Inflammatory macrophage treated with lipopolysaccharide for 1 hour (primary cell): ENCODE measurements around the gene TGIF1.

Experiments
- DNase-seq, 2 donors: peaks; one replicate each; pipeline ENCODE4 v3.0.0-alpha.2; 2020 to 2022

The TGIF1 gene

DNA sequence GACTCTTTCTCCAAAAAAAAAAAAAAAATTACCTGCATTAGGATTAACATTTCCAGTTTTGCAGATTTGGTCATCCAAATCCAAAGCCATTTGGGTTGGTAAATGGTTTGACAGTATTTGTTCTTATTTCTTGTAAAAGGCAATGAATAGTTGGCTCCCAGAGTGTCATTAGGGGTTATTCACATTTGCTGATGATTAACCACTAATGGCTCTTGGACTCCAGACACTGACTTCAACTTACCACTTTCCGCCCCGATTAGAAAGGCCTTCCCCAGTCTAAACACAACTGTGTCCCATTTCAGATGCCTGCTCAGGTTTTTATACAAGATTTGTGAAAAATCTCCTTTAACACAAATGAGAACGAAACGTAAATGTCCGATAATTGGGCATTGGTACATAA lies 9.6 kb upstream of the TGIF1 start:
- DNase-seq, result no peak

DNA sequence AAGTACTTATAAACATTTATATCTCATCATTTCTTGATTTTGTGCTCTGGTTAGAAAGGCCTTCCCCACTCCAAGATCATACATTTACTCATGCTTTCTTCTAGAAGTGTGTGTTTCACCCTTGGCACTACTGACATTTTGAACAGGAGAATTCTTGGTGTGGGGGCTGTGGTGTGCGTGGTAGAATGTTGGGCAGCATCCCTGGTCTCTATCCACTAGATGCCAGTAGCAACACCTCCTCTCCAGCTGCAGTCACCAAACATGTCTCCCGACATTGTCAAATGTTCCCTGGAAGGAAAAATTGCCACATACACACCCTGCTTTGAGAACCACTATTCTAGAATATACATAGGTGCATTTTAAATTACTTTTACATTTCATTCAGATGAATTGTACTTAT lies 8.7 kb upstream of the TGIF1 start:
- DNase-seq, result peak in 1 of 2 donors; percentile 33

GRCh38 chr18:3442919-3443318 lies 7.1 kb upstream of the TGIF1 start:
- DNase-seq, result no peak

DNA sequence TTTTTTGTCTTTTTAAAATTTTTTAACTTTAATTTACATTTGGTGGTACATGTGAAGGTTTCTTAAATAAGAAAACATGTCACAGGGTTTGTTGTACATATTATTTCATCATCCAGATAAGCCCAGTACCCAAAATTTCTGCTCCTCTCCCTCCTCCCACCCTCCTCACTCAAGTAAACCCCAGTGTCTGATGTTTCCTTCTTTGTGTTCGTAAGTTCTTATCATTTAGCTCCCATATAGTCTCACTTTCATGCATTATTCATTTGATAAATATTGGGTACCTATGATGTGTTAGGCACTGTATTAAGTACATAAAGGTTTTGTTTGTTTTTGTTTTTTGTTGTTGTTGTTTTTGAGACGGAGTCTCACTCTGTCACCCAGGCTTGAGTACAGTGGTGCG lies 5.7 kb upstream of the TGIF1 start:
- no peak for DNase-seq

DNA sequence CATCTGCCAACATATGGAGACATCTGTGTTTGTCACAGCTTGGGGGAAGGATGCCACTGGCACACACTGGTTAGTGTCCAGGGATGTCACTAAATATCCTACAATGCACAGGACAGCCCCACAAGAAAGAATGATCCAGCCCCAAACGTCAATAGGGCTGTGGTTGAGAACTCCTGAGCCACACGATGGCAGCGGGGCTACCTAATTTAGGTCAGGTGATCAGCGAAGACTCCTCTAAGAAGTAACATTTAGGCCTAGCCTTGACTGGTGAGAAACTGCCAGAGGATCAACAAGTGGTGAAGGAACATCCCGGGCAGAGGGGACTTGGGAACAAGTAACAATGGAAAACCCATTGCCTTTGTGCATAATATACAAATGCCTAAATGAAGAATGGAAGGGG lies 5.0 kb upstream of the TGIF1 start:
- no peak for DNase-seq

DNA sequence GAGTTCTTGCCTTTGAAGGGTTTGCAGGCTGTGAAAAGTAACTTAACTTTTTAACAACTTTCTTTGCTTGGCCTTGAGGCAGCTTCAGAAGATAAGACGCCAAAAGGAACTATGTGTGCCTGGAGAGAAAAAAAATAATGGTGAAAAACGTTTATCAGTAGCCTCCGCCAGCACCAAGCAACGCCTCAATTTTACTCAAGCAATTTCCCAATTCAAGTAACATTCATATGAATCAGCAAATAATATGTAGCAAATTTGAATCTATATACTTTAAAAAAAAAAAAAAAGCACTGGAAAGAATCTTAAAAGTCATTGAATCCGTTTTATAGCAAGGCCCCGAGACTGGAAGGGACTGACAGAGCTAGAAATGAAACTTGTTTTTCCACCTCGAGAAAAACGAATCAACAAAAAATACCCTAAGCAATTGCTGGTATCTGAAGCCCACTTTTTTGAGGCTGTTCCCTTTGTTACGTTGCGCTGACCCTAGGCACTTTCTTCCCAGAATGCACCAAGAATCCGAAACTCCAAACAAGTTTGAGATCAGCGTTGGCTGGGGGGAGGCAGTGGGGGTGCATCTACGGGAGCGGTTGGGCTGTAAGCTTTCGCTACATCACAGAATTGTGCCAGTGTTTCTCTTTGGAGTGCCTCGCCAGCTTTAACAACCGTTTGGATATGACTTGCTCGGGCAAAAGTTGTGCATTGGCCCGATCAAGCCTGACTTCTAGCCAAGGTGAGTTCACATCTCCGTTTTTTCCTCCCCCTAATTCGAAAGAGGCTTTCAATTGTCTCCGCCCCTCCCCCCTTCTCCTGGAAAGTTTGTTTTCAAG lies 2.7 kb upstream of the TGIF1 start:
- DNase-seq, result peak in 1 of 2 donors; percentile 39

DNA sequence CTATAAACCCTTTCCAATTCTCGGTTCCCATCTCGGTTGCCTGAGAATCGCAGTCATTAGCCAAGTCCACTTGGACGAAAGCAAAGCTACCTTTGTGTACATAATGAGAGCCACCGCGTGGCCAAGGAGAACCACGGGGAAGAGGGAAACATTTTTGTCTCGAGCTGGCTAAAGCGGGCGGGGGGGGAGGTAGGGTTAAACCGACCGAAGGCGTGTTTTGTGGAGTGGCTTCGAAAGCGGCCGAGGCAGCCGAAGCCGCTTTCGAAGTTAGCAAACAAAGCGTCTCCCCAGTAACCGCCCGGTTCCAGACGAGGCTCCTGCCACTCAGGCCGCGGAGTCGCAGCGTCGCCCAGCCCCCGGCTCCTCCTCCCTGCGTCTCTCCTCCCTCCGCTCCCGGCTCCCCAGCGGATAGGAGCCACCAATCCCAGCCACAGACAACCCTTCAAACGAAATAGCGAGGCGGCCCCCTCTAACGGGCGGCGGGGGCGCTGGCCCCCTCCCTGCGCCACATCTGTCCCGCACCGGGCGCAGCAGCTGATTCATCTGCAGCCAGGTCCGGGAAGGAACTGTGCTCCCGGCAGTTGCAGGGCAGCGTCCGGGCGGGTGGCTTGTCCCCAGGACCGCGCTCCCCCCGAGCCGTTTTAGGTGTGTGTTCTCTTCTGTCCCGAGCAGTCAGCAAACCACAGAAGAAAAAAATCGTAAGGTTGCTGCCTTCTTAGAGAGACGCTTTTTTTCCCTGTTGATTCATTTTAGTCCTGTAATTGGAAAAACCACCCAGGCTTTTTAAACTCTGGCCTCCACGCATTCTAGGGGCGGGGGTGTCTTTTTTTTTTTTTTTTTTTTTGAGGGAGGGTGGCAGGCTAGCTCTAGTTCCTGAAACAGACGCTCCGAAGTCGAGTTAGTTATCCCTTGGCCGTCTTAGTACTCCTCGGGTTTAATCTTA lies 1.8 kb upstream of the TGIF1 start:
- DNase-seq, result peak; percentile 90 to 93

DNA sequence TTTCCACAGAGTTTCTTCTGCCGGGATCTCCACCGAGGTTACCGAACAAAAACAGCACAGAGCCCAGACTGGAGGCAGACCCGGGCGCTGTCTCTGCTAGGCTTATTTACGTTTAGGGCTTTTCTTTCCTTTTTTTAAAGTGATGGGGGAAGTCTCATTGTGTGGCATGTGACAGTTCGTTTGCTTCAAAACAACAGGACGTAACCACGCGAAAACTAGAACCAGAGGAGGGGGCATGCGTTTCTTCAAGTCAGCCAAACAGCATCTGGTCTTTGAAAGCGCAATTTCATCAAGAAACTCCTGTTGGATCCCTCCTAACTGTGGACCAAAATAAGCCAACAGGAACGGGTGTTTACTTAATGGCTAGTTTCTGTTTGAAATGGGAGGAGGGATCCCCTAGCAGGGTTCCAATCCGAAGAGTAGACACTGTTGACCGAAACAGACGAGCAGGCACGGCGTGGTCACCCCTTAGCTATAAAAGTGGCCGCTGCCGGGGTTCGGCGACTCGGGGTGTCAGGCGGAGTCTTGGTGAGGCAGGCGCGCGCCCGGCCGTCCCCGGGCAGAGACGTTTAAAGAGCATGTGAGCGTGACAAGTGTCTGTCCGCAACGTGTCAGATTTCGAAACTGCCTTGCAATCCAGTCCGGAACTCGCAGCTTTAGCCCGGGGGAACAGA lies 997 bp upstream of the TGIF1 start:
- DNase-seq, result peak; percentile 95

- DNase-seq, result no peak
These were observed 410 bp upstream of the TGIF1 start for GRCh38 chr18:3449512-3450011.

DNA sequence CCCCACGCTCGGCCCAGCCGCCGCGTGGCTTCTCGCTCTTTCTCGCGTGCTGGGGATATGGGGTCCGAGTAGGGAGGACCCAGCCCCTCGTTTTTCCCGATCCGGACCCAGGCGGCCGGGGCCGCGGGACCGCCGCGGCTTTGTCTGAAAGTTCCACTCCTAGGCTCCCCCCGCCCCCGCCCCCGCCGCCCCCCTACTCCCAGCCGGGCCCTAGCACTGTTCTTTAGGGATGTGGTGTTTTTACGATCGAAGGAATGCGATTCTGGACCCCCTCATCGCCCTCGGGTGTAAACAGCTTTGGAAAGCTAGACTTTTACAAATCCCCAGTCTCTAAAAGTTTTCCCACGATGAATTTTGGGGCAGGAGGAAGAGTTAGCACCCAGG lies 819 bp downstream of the TGIF1 start:
- no peak for DNase-seq

DNA sequence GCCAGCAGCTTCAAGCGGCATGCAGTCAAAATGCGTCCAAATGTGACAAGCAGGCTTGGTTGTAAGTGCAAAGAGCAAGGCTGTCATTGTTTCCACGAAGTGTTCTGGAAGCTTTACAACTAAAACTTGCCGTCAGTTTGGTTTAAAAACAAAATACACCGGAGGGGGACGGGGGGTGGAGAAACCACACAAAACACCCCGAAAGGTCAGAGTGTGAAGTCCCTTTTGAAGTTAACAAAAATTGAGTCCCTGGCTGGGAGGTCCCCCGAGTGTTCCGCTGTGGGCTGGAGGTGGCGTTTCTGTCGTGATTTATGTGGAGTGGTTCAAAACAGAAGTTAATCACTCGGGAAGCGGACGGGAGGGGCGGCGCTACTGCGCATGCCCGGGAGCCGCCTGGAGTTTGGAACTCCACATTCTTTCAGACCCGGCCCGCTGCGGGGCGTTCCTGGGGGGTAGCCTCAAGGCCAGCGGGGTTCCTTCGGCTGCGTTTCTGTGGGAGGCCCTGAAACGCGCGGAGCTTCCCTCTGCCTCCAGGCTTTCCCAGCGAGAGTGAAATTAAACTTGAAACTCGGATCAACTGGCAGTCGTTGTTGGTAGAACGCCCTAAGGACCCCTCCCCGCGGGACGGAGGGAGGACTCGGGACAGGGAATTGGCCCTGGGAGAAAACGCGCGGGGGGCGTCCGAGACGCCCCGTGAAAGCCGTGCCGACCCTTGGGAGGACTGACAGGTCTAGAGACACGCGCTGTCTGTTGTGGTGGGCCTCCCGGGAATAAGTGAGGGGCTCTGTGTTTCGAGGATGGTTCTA lies 1.4 kb downstream of the TGIF1 start:
- peak; percentile 87 to 94 for DNase-seq

DNA sequence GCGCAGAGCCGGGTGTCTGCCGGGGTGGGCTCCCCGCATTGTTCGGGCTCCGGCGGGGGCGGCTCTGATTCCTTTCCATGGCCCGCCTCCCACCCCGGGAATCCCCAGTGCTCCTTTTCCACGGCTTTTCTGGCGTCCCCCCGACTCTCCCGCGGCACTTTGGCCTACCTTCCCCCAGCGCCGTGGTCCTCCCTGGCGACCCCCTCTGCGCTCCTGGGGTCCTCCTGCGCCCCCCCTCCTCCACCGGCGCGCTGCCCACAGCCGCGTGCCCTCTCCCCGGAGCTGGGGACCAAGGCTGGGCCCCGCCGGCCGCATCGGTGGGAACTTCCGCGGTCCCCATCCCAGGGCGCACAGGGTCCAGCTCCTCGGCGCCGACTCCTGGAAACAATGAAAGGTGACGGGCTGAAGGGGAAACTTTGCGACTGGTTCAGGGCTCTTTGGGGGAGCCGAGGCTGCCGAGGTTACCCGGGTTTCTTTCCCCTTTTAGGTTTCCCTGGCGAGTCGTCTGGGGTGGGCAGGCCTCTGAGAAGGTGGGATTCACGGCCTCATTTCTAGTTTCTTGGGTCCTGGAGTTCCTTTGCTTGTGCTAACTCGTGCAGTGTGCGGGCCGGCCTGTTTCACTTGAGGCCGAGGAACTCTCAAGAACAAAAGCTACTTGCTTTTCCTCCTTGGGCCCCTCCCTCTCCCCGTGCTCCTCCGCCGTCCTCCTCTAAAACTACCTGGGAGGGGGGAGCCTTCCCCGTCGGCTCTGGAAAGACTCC lies 2.2 kb downstream of the TGIF1 start:
- no peak for DNase-seq

GRCh38 chr18:3452750-3453539 lies 3.0 kb downstream of the TGIF1 start:
- DNase-seq, result no peak

GRCh38 chr18:3453540-3454364 lies 3.8 kb downstream of the TGIF1 start:
- peak; percentile 47 to 56 for DNase-seq

DNA sequence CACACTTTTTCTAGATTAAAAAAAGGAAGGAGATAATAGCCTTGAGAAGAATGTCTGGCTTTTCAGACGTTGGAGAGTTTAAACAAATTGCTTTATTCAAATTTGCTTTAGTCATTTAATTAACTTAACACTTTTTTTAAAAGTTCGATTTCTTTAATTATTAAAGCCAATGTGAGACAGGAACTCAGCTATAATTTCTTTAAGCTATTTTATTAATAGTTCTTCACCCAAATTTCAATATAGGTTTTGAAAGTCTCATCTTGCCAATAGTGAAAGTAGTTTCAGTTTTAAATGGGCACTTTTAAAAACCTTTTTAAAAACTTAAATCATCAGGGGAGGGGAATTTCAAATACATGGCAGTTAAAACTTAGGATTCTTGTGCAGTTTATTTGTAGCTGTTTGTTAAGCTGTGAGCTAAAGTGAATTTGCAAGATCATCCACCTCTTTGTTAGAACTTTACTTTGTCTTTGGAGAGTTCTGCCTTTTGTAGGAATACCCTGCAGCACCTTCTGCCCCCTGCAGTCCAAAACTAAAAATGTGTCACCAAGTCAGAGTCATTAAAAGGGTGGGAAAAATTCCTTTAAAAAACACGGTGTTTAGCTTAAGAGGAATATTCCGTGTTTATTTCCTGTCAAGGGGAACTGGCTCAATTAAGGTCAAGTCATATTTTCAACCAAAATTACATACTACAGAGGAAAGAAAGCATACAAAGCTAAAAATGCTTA lies 4.6 kb downstream of the TGIF1 start:
- DNase-seq, result peak; percentile 39 to 64

GRCh38 chr18:3455090-3455635 lies 5.2 kb downstream of the TGIF1 start:
- DNase-seq, result no peak

GRCh38 chr18:3455907-3456685 lies 6.1 kb downstream of the TGIF1 start:
- no peak for DNase-seq

GRCh38 chr18:3456686-3457069 lies 6.7 kb downstream of the TGIF1 start:
- no peak for DNase-seq
